HL-60 (cell line): ENCODE measurements around the gene RRAGD.
A peak's percentile ranks its signal among the peaks of the same experiment; 100 is the strongest.

ENCODE experiments used
- DNase-seq, 2 experiments: peaks; one replicate each; pipeline ENCODE4 v3.0.0-alpha.2; 2010 to 2020; ENCODE audit warnings: low read depth in 1 of 2, low spot score in 1 of 2
- H3K27ac ChIP-seq: fragments of 250-450 bp; sonication (Bioruptor Pico); replicated peaks from 2 replicates; pipeline ENCODE4 v1.5.1; 2020; ENCODE audit warnings: mild to moderate bottlenecking, moderate library complexity
- H3K27me3 ChIP-seq: fragments of 250-450 bp; sonication (Bioruptor Pico); 2 replicates; pipeline ENCODE4 v1.5.1; 2021; ENCODE audit warnings: mild to moderate bottlenecking, moderate library complexity; ENCODE audit not compliant: insufficient read depth, poor library complexity, severe bottlenecking
- H3K4me3 ChIP-seq: replicated peaks from 2 replicates; pipeline ENCODE4 v1.5.1; 2011; ENCODE audit warnings: mild to moderate bottlenecking, control low read depth, low read length; ENCODE audit not compliant: insufficient read depth
- CTCF ChIP-seq: IDR thresholded peaks from one replicate; pipeline ENCODE4 v1.5.1; 2011; ENCODE audit warnings: low read length, control low read depth, inconsistent platforms; ENCODE audit not compliant: insufficient read depth
- GABPA ChIP-seq: IDR thresholded peaks from 2 replicates; pipeline ENCODE4 v1.6.1; 2012; ENCODE audit warnings: low read depth
- POLR2AphosphoS5 ChIP-seq: IDR thresholded peaks from 2 replicates; pipeline ENCODE4 v1.6.1; 2012; ENCODE audit warnings: low read depth
- REST ChIP-seq: IDR thresholded peaks from 2 replicates; pipeline ENCODE4 v1.6.1; 2012; ENCODE audit warnings: low read depth; ENCODE audit not compliant: insufficient replicate concordance
- SPI1 ChIP-seq: IDR thresholded peaks from 2 replicates; pipeline ENCODE4 v1.6.1; 2012; ENCODE audit warnings: low read depth, mild to moderate bottlenecking, borderline replicate concordance

Gene RRAGD

DNA sequence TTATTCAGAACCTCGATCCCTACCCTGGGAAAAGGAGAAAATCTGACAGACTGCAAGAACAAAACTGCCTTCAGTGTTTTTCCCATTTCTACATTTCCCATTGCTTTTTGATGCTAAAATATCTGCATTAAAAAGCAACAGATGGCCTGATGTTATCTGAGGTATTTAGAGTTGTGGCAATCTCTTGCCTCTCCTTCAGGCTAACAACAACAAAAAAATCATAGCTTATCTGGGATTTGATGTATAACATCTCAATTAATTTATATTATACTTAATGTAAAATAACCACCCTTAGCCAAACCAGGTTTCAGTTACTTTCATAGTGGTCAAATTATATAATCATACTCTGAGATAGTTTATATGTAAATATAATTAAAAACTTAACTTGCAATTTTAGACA, 81.2 kb downstream of the RRAGD start:
- TF ChIP-seq CTCF (no peak), GABPA (no peak), SPI1 (no peak), REST (no peak), POLR2AphosphoS5 (no peak)
- Histone ChIP-seq H3K27ac (no peak overlapping the region), H3K27me3 (no peaks in the 10 kb centered on the region), H3K4me3 (no peak overlapping the region)
- DNase-seq = no peak

DNA sequence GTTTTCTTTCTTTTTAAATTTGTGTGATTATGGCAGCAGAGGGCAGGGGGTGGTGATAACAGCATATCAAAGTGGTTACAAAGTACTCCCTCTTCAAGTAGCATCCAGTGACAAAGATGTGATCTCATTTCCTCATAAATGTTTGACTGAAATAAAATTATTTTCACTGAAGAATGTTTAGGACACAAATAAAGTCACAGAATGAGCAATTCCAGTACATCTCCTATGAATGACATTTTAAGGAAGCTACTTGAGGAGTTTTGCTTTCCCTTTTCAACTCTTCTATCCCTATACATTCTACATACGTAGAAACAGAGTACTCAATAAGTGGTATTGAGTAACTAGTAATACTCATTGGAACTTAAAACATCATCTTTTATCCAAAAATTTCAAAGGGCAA, 83.1 kb downstream of the RRAGD start:
- Histone ChIP-seq H3K4me3 (no peak overlapping the region), H3K27me3 (no peaks in the 10 kb centered on the region), H3K27ac (no peak overlapping the region)
- no peak for TF ChIP-seq POLR2AphosphoS5
- TF ChIP-seq REST = no peak
- no peak for TF ChIP-seq GABPA
- no peak for DNase-seq

DNA sequence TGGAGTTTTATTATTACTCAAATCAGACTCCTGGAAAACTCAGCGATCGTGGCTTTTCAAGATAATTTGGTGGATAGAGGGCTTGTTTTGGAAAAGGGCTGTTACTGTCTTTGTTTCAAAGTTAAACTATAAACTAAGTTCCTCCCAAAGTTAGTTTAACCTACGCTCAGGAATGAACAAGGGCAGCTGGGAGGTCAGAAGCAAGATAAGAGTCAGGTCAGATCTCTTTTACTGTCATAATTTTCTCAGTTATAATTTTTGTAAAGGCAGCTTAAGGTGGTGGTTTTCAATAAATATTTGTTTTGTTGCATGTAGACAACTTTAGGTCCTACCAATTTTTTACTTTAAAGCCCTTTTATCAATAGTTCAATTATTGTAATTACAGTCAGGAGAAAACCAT, 87.8 kb downstream of the RRAGD start:
- H3K4me3 ChIP-seq = no peak overlapping the region
- H3K27me3 ChIP-seq = no peaks in the 10 kb centered on the region
- TF ChIP-seq SPI1 = no peak
- H3K27ac ChIP-seq = peak overlapping the region; percentile 78; the same call in 1 of the 2 replicates
- DNase-seq = no peak

DNA sequence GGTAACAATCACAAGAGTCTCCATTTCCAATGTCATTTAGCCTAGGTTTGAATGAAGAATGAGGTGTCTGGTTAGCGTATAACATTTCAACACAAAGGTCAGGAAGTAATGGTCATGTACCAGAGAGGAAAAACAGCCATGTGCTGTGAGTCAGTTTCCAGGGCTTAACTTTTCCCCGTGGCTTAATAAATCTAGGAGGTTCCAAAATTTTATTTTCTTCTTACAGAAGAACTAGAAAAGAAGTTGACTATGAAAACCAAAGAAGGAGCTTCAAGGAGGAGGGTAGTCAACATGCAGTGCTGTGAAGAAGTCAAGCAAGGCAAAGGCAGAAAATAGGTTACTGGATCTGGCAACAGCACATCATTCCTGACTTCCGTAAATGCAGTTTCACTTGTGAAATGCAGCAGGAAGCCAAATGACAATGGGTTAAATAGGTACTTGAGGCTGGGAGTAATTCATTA, 88.5 kb downstream of the RRAGD start:
- peak overlapping the region; percentile 78 for H3K27ac ChIP-seq
- TF ChIP-seq CTCF (no peak), GABPA (no peak), SPI1 (peak; percentile 66), POLR2AphosphoS5 (no peak; the same call in 1 of the 2 replicates), REST (no peak)
- no peaks in the 10 kb centered on the region for H3K27me3 ChIP-seq
- DNase-seq = peak in 1 of 2 experiments; percentile 35
- no peak overlapping the region for H3K4me3 ChIP-seq
